GM19023 (cell line): ENCODE results near the gene FBRSL1.
"Not testable (repeated sequence)": the region's sequence is repeated elsewhere in the genome, so short reads cannot be mapped to it uniquely, and the experiment has no call there.

ENCODE experiments used
- ATAC-seq: cut with Tn5 transposase; IDR thresholded peaks from one replicate; pipeline ENCODE4 v1.9.1; 2021; ENCODE audit warnings: mild to moderate bottlenecking, moderate library complexity; ENCODE audit not compliant: unreplicated experiment

Gene FBRSL1

GRCh38 chr12:132453361-132454192 lies 36.4 kb upstream of the FBRSL1 start:
- no peak for ATAC-seq

- ATAC-seq = no peak
These were observed 35.6 kb upstream of the FBRSL1 start for GRCh38 chr12:132454193-132454932.

GRCh38 chr12:132454933-132455418 lies 35.0 kb upstream of the FBRSL1 start:
- no peak for ATAC-seq

- ATAC-seq = no peak
These were observed 34.4 kb upstream of the FBRSL1 start for GRCh38 chr12:132455565-132455964.

- no peak for ATAC-seq
These were observed 33.6 kb upstream of the FBRSL1 start for GRCh38 chr12:132456186-132456943.

GRCh38 chr12:132456944-132457495 lies 32.9 kb upstream of the FBRSL1 start:
- no peak for ATAC-seq

- ATAC-seq = no peak
These were observed 31.5 kb upstream of the FBRSL1 start for GRCh38 chr12:132458441-132458840.

GRCh38 chr12:132458846-132459641 lies 30.9 kb upstream of the FBRSL1 start:
- ATAC-seq = no peak

GRCh38 chr12:132460571-132460970 lies 29.4 kb upstream of the FBRSL1 start:
- no peak for ATAC-seq

- ATAC-seq = no peak
These were observed 28.4 kb upstream of the FBRSL1 start for GRCh38 chr12:132461526-132461925.

- ATAC-seq = no peak
These were observed 27.2 kb upstream of the FBRSL1 start for GRCh38 chr12:132462788-132463187.

GRCh38 chr12:132463284-132463924 lies 26.5 kb upstream of the FBRSL1 start:
- not testable (repeated sequence) for ATAC-seq

GRCh38 chr12:132464304-132464703 lies 25.6 kb upstream of the FBRSL1 start:
- ATAC-seq = not testable (repeated sequence)

GRCh38 chr12:132464820-132465219 lies 25.1 kb upstream of the FBRSL1 start:
- ATAC-seq = no peak

GRCh38 chr12:132465269-132466190 lies 24.4 kb upstream of the FBRSL1 start:
- ATAC-seq = no peak

GRCh38 chr12:132466241-132467201 lies 23.4 kb upstream of the FBRSL1 start:
- no peak for ATAC-seq

GRCh38 chr12:132467511-132467910 lies 22.4 kb upstream of the FBRSL1 start:
- ATAC-seq = no peak
